Measurements from ENCODE around the gene PFKL.
"Not testable (repeated sequence)": the region's sequence is repeated elsewhere in the genome, so short reads cannot be mapped to it uniquely, and the experiment has no call there.

The PFKL gene

GRCh38 chr21:44337941-44338895 is 38.4 kb downstream of the PFKL start:
- peak; percentile 19 for DNase-seq (ENCODE audit: extremely low read depth, low read depth)
- H3K4me3 ChIP-seq (replicated peaks; ENCODE audit: low read depth, low read length), result peak overlapping the region; percentile 32
- TF ChIP-seq, protein P1, sequence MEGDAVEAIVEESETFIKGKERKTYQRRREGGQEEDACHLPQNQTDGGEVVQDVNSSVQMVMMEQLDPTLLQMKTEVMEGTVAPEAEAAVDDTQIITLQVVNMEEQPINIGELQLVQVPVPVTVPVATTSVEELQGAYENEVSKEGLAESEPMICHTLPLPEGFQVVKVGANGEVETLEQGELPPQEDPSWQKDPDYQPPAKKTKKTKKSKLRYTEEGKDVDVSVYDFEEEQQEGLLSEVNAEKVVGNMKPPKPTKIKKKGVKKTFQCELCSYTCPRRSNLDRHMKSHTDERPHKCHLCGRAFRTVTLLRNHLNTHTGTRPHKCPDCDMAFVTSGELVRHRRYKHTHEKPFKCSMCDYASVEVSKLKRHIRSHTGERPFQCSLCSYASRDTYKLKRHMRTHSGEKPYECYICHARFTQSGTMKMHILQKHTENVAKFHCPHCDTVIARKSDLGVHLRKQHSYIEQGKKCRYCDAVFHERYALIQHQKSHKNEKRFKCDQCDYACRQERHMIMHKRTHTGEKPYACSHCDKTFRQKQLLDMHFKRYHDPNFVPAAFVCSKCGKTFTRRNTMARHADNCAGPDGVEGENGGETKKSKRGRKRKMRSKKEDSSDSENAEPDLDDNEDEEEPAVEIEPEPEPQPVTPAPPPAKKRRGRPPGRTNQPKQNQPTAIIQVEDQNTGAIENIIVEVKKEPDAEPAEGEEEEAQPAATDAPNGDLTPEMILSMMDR (IDR thresholded peaks at IDR 0.05; ENCODE audit: low read depth, low read length, missing control alignments), result no peak

GRCh38 chr21:44338971-44339910 is 39.4 kb downstream of the PFKL start, which contains the start of gene CFAP410:
Gene CFAP410 (minus strand): TSS chr21:44339390. CDS start chr21:44339194, 196 bp downstream.
- TF ChIP-seq, protein P1 (IDR thresholded peaks at IDR 0.05; ENCODE audit: low read depth, low read length, missing control alignments), result no peak
- H3K4me3 ChIP-seq (replicated peaks; ENCODE audit: low read depth, low read length), result peak within 1 kb of the TSS; percentile 80
- DNase-seq (ENCODE audit: extremely low read depth, low read depth), result peak; percentile 77

GRCh38 chr21:44341726-44342458 is 42.0 kb downstream of the PFKL start:
- not testable (repeated sequence) for DNase-seq (ENCODE audit: extremely low read depth, low read depth); H3K4me3 ChIP-seq (replicated peaks; ENCODE audit: low read depth, low read length)

GRCh38 chr21:44342981-44343380 is 43.1 kb downstream of the PFKL start:
- H3K4me3 ChIP-seq (replicated peaks; ENCODE audit: low read depth, low read length); DNase-seq (ENCODE audit: extremely low read depth, low read depth): not testable (repeated sequence)

GRCh38 chr21:44344541-44345183 is 44.8 kb downstream of the PFKL start:
- no peak for DNase-seq (ENCODE audit: extremely low read depth, low read depth)
- no peak overlapping the region for H3K4me3 ChIP-seq (replicated peaks; ENCODE audit: low read depth, low read length)
- TF ChIP-seq, protein P1 (IDR thresholded peaks at IDR 0.05; ENCODE audit: low read depth, low read length, missing control alignments), result no peak

DNA sequence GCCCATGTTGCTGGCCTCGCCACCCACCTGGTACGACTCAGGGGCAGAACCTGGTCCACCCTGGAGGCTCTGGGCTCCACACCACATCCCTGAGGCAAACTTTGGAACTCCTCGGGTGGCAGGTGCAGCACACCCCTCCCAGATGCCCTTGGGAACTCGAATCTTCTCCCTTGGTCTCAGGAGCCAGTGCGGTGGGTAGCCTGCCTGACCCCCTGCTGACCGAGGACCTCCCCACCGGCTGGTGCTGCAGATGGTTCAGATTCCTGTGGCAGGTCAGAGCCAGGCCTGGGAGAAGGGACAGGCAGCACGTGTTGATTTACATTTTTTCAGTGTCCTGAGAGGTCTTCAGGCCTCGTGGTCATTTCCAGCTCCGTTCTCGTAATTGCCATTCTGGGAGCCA is 45.6 kb downstream of the PFKL start:
- DNase-seq (ENCODE audit: extremely low read depth, low read depth), result no peak
- TF ChIP-seq, protein P1 (IDR thresholded peaks at IDR 0.05; ENCODE audit: low read depth, low read length, missing control alignments), result no peak
- H3K4me3 ChIP-seq (replicated peaks; ENCODE audit: low read depth, low read length), result no peak overlapping the region

DNA sequence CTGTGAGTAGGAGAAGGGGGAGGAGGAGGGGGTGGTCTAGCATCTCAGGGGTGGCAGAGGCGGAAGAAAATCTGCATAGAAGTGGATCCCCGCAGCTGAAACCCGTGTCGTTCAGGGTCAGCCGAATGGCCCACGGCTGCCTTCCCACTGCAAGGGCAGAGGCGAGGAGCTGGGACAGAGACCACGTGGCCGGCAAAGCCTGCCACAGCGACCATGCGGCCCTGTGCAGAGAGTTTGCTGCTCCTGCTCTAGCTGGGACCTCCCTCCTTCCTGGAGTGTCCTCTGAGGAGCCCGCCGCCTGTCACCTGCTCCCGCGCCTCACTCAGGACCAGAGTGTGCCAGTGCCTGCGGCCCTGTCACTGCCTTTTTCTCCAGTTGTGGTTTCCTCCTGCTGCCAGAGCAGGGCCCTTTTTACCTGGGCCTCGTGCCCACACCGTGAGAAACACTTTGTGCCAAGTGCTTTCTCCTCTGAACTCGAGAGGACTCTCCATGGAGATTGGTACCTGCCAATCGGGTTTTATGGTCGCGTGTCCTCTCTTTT is 48.1 kb downstream of the PFKL start:
- H3K4me3 ChIP-seq (replicated peaks; ENCODE audit: low read depth, low read length), result no peak overlapping the region
- DNase-seq (ENCODE audit: extremely low read depth, low read depth), result no peak
- TF ChIP-seq, protein P1 (IDR thresholded peaks at IDR 0.05; ENCODE audit: low read depth, low read length, missing control alignments), result no peak

Measured in HFF-Myc (cell line).